NCI-H1694 (cell line): ENCODE measurements around the gene OR6K2.
"Not testable (repeated sequence)": the region's sequence is repeated elsewhere in the genome, so short reads cannot be mapped to it uniquely, and the experiment has no call there.

Experiments
- DNase-seq: peaks from one replicate; lab custom pipeline; 2025; lab: John Stamatoyannopoulos, UW

The OR6K2 gene, protein sequence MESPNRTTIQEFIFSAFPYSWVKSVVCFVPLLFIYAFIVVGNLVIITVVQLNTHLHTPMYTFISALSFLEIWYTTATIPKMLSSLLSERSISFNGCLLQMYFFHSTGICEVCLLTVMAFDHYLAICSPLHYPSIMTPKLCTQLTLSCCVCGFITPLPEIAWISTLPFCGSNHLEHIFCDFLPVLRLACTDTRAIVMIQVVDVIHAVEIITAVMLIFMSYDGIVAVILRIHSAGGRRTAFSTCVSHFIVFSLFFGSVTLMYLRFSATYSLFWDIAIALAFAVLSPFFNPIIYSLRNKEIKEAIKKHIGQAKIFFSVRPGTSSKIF

DNA sequence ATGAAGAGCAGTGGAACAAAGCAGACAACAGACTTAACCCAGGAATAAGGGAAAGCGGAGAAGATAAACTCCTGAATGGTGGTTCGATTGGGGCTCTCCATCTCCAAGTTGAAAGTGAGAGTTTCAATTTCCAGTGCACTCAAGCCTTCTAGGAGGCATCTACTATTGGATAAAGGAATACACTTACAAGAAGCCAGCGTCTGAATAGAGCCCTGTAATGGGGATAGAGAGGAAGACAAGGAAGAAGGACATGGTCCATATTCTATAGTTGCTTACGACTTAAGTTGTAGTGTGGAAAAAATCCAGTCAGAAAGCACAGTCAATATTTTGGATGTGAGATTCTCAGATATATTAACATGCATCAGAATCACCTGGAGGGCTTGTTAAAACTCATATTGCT lies at the start of gene OR6K2:
OR6K2 (minus strand) TSS at position 101 of the 400 bp plus-strand sequence; CDS start at position 101, 0 bp downstream.
- no peak for DNase-seq

DNA sequence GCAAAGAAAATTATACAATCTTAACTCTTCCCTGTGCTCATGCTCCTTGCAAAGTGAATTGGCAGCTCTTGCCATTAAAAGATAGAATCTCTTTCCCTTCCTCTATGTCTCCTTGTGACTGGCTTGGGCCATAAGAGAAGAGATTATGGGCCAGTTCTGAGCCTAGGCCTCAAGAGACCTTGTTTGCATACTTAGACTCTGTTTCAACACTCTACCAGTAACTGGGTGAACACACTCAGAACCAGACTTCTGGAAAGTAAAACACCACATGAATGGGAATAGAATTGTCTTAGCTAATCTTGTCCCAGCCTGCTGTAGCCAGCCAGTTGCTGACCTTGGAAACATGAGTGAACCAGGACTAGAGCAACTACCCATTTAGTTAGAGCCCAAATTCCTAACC lies 35.4 kb upstream of the OR6K2 start:
- no peak for DNase-seq

DNA sequence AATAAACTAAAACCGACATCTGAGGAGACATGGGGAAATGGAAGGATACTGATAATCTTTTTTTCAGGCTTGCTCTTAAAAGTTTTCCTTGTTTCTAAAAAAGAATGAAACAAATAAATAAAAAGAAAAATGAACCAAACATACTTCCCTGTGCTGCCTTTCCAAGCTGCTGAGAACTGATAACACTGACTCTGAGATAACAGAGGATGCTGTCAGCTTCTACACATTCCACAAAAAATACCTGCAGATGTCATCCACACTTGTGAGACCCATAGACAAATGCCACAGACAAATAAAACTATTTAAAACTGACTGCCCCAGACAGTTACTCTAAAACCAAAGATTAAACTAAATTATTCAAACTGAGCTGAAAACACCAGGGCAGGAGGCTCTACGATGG lies 32.1 kb upstream of the OR6K2 start:
- DNase-seq = no peak

DNA sequence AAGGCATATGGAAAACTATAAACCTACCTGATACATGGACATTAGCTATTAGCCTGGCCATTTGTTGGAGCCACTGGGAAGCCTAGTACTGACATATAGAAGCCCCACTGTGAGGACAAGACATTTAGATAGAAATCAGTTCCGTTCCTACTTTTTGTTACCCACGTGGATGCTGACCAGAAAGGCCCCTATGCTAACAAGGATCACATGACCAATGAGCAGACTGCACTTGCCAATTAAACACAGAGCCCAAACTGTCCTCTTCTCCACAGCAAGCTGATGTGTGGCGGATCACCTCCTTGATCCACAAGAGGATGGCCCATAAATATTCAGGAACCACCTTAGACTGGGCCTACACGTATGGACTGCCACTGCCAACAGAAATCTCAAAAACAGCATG lies 31.3 kb upstream of the OR6K2 start:
- DNase-seq = no peak

DNA sequence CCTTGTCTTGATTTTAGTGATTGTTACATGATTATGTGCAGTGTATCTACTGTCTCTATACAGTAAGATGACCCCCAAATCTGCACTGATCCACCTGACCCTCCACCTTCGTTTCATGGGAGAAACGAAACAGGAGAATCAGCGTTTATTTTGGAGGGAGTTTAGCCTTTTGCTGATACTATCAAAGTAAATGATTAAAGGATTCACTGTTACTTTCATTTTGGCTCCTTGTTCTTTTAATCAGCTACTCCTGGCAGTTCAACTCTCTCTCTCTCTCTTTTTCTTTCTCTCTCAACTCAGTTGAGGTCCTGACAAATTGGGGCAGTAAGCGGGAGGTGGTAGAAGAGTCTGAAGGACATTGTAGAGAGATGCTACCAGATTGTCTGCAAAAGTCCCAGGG lies 30.0 kb upstream of the OR6K2 start:
- DNase-seq = no peak

DNA sequence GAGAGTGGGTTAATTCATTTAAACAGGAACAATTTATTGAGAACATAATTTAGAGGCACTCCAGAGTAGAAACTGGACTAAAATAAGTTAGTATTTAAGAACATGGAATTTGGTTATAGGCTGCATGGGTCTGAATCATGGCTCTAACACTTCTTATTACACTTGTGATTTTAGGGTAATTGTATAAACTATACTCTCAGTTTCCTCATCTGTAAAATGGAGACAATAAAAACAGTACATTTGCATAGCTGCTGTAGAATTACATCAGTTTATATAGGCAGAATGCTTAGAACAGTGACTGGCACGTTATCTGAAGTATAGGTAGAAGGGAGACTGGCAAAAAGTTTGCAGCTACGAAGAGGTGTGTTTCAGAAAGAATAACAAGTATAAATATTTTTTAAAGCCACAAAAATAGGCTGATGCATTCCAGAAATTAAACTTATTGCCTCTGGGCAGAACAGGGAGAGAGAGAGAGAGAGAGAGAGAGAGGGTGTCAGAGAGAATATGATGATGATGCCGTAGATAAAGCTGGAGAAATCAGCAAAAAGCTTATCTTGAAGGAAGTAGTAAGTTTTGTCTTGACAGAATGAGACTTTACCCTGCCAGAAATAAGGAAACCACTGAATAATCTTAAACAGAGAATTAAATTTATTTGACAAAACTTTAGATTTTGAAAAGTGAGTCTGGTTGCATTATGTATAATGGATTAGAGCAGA lies 28.2 kb upstream of the OR6K2 start:
- DNase-seq = no peak

DNA sequence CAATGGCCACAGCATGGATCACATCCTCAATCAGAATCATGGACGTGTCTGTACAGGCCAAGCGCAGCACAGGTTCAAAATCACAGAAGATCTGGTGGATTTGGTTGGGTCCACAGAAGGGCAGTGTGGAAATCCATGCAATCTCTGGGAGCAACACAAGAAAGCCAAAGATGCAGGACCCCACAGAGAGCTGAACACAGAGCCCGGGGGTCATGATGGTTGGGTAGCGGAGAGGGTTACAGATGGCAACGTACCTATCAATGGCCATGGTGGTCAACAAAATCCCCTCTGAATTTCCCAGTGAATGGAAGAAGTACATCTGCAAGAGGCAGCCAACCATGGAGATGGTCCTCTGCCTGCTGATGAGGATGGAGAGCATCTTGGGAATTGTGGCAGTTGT lies 24.0 kb upstream of the OR6K2 start:
- DNase-seq = no peak

DNA sequence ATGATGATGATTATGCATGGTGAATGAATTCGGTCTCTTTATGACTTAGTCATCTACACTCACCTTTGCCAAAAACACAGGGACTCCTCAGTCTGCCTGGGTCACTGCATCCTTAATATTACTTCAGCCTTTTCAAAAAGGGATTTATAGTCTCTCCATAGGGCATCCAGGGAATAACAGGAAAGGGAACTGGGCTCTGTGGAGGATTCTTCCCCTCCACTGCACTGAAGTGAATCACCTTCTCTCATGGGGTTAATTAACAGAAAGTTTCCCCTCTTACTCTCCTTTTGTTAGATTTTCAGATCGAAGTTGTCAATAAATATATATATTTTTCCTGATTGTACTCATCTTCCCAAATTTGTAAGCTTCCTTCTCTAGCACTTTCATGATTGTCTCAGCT lies 20.2 kb upstream of the OR6K2 start, which contains the start of gene OR6K3:
OR6K3 (minus strand) TSS at position 101 of the 400 bp plus-strand sequence. CDS start 2,605 bp downstream, outside the sequence.
- no peak for DNase-seq

DNA sequence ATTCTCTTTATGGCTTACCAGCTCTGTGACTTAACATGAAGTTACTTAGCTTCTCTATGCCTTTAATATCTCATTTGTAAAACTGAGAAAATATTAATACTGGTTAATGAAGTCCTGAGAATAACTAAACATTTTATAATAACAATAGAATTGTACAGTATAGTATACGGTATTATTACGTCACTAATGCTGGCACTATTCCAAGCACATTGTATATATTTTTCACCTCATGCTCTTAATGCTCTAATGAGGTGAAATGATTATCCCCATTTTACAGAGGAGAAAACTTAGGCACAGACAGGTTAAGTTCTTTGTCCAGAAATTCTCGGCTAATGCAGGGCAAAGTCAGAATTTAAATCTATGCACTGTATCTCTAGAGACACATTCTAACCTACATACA lies 19.2 kb upstream of the OR6K2 start:
- DNase-seq = no peak

DNA sequence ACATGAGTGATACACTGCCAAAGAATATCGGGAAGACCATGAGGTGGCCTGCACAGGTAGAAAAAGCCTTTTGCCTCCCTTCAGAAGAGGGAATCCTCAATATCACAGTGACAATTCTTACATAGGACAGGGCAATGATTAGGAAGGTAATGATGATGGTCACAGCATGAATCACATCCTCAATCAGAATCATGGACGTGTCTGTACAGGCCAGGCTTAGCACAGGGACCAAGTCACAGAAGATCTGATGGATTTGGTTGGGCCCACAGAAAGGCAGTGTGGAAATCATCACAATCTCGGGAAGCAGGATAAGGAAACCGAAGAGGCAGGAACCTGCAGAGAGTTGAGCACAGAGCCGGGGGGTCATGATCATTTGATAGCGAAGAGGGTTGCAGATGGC lies 16.9 kb upstream of the OR6K2 start:
- DNase-seq = no peak

DNA sequence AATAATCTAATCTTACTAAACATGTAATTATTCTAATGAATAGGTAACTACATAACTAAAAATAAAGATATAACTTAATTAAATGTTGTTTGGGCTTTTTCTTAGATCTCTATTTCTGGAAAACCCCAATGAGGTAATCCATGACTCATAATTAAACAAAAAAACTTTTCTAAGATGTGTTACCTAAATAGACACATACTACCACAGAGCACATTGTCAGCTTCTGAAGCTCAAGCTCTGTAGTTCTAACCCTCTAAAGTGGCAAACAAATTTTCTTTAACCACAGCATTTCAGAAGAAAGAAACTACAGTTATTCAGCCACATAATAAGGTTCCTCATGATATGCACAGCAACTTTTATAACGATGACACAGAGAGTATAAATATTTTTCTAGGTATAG lies 15.9 kb upstream of the OR6K2 start:
- DNase-seq = no peak

DNA sequence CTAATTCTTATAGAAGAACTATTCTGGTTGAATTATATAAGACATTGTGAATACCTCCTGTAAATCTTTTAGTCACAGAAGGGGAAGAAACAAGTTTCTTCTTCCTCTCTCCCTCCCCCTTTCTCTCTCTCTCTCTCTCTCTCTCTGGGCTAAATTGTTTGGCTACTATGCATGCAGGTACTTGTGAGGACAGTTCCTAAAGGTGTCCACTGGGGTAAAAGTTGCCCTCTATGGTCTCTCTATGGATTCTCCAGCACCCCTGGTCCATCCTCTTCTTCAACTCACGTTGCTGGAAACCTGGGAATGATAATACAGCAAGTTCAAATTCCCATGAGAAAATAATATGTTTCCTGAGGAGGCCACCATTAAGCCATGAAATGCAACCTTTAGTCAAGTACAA lies 14.3 kb upstream of the OR6K2 start:
- DNase-seq = no peak

DNA sequence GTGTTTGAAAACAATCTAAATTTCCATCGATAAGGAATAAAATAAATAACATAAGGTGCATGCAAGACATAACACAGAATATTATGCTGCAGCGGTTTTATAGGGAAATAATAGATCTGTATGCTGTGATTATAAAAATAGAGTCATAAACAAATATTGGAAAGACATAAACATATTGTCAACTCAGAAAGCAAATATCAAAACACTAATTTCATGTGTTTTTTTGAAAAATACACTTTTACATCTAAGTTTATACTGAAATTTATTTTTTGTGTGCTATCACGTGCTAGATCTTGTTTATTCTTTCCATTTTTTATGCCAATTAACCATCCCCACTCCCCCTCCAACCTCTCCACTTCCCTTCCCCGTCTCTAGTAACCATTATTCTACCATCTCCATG lies 10.6 kb upstream of the OR6K2 start:
- no peak for DNase-seq

DNA sequence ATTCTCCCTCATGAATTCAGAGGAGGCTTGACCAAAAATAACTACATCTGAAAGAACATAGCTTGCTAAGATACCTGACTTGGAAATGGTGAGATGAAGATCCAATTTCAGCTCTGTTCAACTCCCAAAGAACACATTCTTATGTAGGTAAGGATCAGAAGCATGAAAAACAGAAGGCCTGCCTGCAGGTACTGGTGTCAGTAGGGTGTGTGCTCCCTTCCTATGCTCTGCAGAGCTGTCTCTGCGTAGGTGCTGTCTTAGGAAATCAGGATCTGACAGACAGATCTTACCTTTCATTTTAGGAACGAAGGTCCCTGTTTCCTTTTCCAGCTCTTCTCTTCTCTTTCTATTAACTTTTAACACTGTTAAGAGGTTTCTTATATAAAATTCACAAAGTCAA lies 5.6 kb upstream of the OR6K2 start:
- DNase-seq = no peak

DNA sequence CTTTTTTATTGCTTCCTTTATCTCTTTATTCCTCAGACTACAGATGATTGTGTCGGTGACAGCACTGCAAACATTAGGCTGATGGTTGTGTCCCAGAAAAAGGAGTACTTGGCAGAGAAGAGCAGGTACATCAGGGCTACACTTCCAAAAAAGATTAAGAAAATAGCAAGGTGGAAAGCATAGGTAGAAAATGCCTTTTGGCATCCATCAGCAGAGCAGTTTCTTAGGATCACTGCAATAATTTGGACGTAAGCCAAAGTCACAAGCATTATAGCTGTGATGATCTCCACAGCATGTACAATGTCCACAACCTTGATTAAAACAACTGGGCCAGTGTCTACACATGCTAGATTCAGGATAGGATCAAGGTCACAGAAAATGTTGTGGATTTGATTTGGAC lies 5.9 kb downstream of the OR6K2 start:
- no peak for DNase-seq

DNA sequence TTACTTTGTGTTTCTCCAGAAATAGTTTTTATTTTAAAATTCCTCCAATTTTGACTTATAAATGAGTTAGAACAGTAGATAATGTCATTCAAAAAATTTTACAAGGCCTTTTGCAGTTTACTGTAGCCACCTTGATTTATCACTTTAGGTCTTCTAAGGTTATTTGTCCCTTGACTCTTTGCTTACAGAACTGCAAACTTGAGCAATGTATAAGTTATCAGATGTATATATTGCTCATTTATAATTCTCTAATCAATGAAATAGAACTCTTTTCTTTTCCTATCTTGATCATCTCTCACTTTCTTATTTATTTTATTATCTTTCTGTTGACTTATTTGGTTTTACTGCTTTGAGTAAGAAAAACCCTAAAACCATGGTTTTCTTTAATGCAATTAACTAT lies 8.1 kb downstream of the OR6K2 start:
- no peak for DNase-seq

DNA sequence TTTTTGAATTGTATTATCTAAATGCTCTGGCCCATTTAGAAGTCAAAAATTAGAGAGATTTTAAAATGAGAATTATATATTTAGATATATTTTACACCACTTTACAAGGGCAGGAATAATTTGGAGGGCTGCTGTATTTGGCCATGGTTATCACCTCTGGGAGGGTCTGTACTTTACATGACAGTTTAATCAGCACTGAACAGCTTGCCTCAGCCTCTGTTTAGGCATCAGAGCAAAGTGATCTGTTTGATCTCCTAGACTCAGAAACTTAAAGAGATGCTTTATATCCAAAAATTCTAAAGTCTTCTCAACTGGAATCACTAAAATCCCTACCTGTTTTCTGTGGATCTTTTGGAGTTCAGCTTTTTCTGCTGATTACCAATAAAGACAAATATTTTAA lies 8.5 kb downstream of the OR6K2 start:
- DNase-seq = no peak

DNA sequence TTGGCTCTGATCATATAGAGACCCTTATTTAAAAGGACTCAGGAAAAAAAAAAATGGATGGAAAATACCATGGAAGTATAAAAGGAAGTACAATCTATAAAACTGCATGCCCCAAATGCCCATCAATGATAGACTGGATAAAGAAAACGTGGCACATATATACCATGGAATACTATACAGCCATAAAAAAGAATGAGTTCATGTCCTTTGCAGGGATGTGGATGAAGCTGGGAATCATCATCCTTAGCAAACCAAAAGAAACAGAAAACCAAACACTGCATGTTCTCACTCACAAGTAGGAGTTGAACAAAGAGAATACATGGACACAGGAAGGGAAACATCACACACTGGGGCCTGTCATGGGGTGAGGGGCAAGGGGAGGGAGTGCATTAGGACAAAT lies 9.3 kb downstream of the OR6K2 start:
- DNase-seq = not testable (repeated sequence)

DNA sequence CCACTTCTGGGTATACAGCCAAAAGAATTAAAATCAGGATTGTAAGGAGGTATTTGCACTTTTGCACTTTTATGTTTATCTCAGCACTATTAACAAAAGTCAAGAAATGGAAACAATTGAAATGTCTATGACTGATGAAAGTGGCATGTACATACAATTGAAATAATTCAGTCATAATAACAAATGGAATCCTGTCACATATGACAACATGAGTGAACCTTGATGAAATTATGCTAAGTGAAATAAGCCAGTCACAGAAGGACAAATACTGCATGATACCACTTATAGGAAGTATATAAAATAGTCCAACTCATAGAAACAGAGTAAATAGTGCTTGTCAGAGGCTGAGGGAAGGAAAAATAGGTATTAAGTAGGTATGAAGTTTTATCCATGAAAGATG lies 10.6 kb downstream of the OR6K2 start:
- DNase-seq = no peak

DNA sequence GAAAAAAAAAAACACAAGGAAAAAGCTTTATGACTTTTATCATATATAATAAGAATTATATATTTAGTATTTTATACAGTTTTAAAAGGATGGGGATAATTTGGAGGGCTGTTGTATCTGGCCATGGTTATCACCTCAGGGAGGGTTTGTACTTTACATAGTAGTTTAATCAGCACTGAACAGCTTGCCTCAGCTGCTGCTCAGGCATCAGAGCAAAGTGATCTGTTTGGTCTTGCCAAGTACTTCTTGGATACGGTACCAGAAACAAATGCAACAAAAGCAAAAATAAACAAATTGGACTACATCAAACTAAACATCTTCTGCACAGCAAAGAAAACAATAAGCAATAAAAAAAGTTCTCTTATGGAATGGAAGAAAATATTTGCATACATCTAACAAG lies 11.3 kb downstream of the OR6K2 start:
- no peak for DNase-seq

DNA sequence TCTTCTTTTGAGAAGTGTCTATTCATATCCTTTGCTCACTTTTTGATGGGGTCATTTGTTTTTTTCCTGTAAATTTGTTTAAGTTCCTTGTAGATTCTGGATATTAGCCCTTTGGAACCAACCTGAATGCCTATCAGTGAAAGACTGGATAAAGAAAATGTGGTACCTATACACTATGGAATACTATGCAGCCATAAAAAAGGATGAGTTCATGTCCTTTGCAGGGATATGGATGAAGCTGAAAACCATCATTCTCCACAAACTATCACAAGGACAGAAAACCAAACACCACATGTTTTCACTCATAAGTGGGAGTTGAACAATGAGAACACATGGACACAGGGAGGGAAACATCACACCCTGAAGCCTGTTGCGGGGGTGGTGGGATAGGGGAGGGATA lies 12.1 kb downstream of the OR6K2 start:
- DNase-seq = not testable (repeated sequence)

DNA sequence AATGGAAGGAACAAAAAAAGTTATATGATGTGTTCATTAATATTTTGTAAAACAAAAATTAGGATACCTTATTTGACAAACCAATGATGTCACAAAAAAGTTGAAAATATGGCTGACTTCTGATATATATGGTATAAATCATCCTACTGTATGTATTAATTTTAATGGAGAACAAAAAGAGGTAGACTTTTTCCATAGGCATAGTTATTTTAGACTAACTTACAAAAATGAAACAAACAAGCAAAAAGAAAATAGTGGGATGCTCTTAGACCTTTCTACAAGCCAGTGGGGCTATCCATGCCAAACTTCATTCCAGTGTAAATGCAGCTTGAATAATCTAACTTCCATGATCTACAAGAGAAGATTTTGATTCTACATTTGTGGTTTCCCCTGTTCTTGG lies 13.4 kb downstream of the OR6K2 start:
- no peak for DNase-seq

DNA sequence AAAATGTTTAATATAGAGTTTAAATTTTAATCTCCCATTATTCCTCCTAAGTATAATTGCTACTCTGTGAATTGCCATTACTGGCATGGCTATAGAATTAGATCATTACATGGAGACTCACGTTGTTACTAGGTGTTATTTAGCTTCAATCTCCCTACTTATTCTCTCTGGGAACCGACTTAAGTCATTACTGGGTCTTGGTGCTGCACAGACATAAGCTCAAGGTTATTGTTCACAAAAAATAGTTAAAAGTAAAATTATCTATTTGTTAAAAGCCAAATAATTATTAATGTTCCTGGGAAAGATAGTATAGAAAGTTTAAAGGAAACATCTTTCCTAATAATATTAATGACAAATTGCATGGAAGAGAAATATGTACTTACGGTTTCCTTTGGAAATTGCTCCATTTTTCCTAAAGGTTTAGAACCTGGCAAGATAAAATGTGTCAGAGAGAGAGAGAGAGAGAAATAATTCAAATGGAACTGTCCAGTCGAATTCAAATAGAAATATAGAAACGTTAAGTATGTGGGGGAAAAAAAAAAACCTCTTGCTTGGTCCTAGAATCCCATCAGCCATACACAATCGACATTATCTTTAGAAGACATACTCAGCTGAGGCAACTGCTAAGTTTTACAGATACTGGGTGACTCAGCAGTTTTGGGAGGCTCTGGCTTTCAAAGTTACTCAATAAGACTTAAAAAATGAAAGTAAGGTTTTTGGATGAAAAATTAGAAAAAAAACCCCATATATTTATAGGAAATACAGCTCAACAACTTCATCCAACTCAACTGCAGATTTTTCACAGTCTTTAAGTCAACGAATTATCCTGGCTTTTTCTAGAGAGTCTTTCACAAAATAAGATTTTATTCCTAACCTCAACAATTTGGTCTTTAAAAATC lies 14.1 kb downstream of the OR6K2 start, which contains the start of gene SPTA1:
SPTA1 (minus strand) TSS at position 605 of the 899 bp plus-strand sequence; CDS start at position 407, 198 bp downstream.
- no peak for DNase-seq
